PC-9 (cell line): ENCODE measurements around the gene ING5.

ENCODE experiments used
- CTCF ChIP-seq: fragments of 200-600 bp; sonication (generic); conservative IDR thresholded peaks from 2 replicates; pipeline ENCODE4 v1.6.1; 2017; ENCODE audit warnings: mixed run types, antibody characterized with exemption, mild to moderate bottlenecking, moderate library complexity
- EZH2 ChIP-seq: fragments of 200-600 bp; sonication (generic); IDR thresholded peaks from 2 replicates; pipeline ENCODE4 v1.8.0; 2017; ENCODE audit warnings: antibody characterized with exemption, low read depth

GRCh38 chr2:241774419-241775222 is 72.8 kb downstream of the ING5 start:
- TF ChIP-seq CTCF (no peak), EZH2 (no peak)
